Measurements from ENCODE around the gene LURAP1L. TPM values are rescaled to one million over a fixed set of nuclear protein-coding genes. Genes with fewer than 3 reads are reported as not detected.

Gene LURAP1L
- total RNA-seq, 1 donor from 2014 or later: 43.7 TPM

DNA sequence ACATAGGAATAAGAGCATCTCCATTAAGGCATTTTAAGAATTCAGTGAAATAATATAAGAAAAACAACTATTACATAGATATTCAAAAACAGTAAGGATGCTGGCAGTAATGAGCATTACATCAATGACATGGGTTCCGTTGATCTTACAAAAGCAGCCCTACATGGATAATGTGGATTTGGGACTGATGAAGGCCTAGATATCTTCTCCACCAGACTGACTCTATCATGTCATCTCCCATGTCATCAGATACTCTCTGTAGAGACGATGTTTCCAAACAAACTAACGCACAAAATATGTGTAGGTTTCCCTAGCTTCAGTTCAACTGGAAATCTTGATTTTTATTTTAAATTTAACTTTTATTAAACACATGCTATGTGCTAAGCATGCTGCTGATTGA is 3.6 kb downstream of the LURAP1L start:
- DNase-seq (ENCODE audit: low read depth): no peak
- TF ChIP-seq, protein P1, sequence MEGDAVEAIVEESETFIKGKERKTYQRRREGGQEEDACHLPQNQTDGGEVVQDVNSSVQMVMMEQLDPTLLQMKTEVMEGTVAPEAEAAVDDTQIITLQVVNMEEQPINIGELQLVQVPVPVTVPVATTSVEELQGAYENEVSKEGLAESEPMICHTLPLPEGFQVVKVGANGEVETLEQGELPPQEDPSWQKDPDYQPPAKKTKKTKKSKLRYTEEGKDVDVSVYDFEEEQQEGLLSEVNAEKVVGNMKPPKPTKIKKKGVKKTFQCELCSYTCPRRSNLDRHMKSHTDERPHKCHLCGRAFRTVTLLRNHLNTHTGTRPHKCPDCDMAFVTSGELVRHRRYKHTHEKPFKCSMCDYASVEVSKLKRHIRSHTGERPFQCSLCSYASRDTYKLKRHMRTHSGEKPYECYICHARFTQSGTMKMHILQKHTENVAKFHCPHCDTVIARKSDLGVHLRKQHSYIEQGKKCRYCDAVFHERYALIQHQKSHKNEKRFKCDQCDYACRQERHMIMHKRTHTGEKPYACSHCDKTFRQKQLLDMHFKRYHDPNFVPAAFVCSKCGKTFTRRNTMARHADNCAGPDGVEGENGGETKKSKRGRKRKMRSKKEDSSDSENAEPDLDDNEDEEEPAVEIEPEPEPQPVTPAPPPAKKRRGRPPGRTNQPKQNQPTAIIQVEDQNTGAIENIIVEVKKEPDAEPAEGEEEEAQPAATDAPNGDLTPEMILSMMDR (IDR thresholded peaks at IDR 0.05; ENCODE audit: insufficient read depth, low read length, severe bottlenecking): no peak
- FAIRE-seq: no peak
- Histone ChIP-seq H3K36me3 (ENCODE audit: control insufficient read depth, insufficient read depth, low read length) (peaks cover 1% of the 10 kb centered on the region), H3K27me3 (ENCODE audit: control insufficient read depth, insufficient read depth, low read length) (no peaks in the 10 kb centered on the region), H3K4me3 (ENCODE audit: low read depth, low read length) (no peak overlapping the region)

DNA sequence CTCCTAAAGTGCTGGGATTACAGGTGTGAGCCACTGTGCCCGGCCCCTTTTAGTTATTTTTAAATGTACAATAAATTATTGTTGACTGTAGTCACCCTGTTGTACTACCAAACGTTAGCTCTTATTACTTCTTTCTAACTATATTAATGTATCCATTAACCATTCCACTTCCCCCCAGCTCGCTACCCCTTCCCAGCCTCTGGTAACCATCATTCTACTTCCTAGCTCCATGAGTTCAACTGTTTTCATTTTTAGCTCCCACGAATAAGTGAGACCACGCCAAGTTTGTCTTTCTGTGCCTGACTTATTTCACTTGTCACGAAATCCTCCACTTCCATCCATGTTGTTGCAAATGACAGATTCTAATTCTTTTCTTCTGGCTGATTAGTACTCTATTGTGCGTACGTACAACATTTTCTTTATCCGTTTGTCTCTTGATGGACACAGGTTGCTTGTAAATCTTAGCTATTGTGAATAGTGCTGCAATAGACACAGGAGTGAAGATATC is 6.5 kb downstream of the LURAP1L start:
- Histone ChIP-seq H3K27me3 (ENCODE audit: control insufficient read depth, insufficient read depth, low read length) (no peaks in the 10 kb centered on the region), H3K4me3 (ENCODE audit: low read depth, low read length) (no peak overlapping the region), H3K36me3 (ENCODE audit: control insufficient read depth, insufficient read depth, low read length) (peaks cover 1% of the 10 kb centered on the region)
- TF ChIP-seq, protein P1 (IDR thresholded peaks at IDR 0.05; ENCODE audit: insufficient read depth, low read length, severe bottlenecking): no peak
- FAIRE-seq: no peak
- no peak for DNase-seq (ENCODE audit: low read depth)

DNA sequence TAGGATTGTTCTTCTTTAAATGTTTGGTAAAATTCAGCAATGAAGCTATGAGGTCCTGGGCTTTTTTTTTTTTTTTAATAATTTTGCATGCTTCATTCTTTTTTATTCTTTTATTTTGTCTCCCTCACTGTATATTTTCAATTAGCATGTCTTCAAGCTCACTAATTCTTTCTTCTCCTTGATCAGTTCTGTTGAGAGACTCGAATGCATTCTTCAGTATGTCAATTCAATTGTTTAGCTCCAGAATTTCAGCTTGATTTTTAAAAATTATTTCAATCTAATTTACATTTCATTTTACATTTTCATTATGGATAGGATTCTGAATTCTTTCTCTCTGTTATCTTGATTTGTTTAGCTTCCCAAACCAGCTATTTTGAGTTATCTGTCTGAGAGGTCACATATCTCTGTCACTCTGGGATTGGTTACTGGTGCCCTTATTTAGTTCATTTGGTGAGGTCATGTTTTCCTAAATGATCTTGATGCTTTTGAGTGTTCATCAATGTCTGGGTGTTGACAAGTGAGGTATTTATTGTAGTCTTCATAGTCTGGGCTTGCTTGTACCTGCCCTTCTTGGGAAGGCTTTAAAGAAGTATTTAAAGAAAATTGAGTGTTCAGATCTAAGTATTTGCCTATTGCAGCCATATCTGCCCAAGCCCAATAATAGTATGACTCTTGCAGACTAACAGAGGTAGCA is 9.1 kb downstream of the LURAP1L start:
- TF ChIP-seq, protein P1 (IDR thresholded peaks at IDR 0.05; ENCODE audit: insufficient read depth, low read length, severe bottlenecking): no peak
- peaks cover 1% of the 10 kb centered on the region for H3K36me3 ChIP-seq (ENCODE audit: control insufficient read depth, insufficient read depth, low read length)
- DNase-seq (ENCODE audit: low read depth): peak; percentile 86
- H3K4me3 ChIP-seq (ENCODE audit: low read depth, low read length): no peak overlapping the region
- H3K27me3 ChIP-seq (ENCODE audit: control insufficient read depth, insufficient read depth, low read length): no peaks in the 10 kb centered on the region
- no peak for FAIRE-seq

DNA sequence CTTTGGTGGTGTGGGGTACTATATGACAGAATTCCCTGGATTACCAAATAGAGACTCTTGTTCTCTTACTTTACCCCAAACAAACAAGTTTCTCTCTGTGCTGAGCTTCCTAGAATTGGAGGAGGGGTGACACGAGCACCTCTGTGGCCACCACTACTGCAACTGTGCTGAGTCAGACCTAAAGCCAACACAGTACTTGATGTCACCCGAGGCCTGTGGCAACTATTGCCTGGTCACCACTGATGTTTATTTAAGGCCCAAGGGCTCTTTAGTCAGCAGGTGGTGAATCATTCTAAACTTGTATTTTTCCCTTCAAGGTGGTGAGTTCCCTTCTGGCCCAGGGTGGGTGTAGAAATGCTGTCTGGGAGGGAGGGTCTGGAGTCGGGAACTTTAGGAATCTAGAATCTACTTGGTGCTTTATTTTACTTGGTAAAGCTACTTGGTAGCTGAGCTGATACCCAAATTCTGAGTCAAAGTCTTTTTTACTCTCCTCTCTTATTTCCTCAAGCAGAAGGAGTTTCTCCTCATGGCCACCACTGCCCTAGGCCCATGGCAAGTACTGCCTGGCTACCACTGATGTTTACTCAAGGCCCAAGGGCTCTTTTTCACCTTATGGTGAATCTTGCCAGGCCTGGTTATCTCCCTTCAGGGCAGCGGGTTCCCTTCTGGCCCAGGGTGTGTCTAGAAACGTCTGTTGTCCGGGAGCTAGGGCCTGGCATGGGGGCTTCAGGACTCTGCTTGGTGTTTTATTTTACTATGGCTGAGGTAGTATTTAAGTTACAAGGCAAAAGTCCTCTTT is 9.8 kb downstream of the LURAP1L start:
- FAIRE-seq: peak; percentile 98
- H3K36me3 ChIP-seq (ENCODE audit: control insufficient read depth, insufficient read depth, low read length): peaks cover 1% of the 10 kb centered on the region
- DNase-seq (ENCODE audit: low read depth): peak; percentile 99
- H3K4me3 ChIP-seq (ENCODE audit: low read depth, low read length): no peak overlapping the region
- H3K27me3 ChIP-seq (ENCODE audit: control insufficient read depth, insufficient read depth, low read length): no peaks in the 10 kb centered on the region
- TF ChIP-seq, protein P1 (IDR thresholded peaks at IDR 0.05; ENCODE audit: insufficient read depth, low read length, severe bottlenecking): no peak

DNA sequence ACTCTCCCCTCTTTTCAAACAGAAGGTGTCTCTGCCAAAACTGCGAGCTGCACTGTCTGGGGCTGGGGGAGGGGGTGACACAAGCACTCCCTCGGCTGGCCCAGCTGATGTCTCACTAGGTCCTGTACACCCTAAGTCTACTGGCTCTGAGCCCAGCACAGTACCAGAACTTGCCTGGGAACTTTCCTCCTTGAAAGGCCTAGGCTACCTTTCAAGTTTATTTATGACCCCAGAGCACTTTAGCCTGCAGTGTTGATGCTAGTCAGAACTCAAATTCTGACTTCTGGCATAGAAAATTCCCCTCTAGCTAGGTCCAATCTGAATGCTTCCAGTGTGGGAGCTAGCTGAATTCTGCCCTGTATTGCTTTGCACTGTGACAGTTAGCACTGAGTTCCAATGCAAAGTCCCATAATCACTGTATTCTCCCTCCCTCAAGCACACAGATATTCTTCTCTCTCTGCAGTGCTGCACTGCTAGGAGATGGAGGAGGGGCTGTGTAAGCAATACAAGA is 10.5 kb downstream of the LURAP1L start:
- no peak overlapping the region for H3K4me3 ChIP-seq (ENCODE audit: low read depth, low read length)
- peaks cover 1% of the 10 kb centered on the region for H3K36me3 ChIP-seq (ENCODE audit: control insufficient read depth, insufficient read depth, low read length)
- TF ChIP-seq, protein P1 (IDR thresholded peaks at IDR 0.05; ENCODE audit: insufficient read depth, low read length, severe bottlenecking): no peak
- peak; percentile 81 for DNase-seq (ENCODE audit: low read depth)
- no peak for FAIRE-seq
- no peaks in the 10 kb centered on the region for H3K27me3 ChIP-seq (ENCODE audit: control insufficient read depth, insufficient read depth, low read length)

All from bronchial epithelial cell (primary cell).